PFSK-1 (cell line): ENCODE results near the gene TENM3.

Source experiments
- FOXP2 ChIP-seq: optimal IDR thresholded peaks from 2 replicates; pipeline ENCODE3; 2011; ENCODE audit warnings: borderline replicate concordance, control low read depth, inconsistent platforms; ENCODE audit not compliant: insufficient read depth; ENCODE audit errors: extremely low read length, extremely low read depth
- POLR2AphosphoS5 ChIP-seq: IDR thresholded peaks from 2 replicates; pipeline ENCODE4 v1.6.1; 2012; ENCODE audit warnings: low read depth, mild to moderate bottlenecking, control low read depth, low read length, moderate library complexity
- REST ChIP-seq, 2 experiments: IDR thresholded peaks; 2 replicates each; pipeline versions ENCODE4 v1.6.1 to v1.8.0; 2011 to 2012; ENCODE audit warnings: low read depth in 2 of 2, low read length in 2 of 2, control low read depth in 1 of 2, inconsistent platforms in 1 of 2, mild to moderate bottlenecking in 1 of 2, moderate library complexity in 1 of 2; ENCODE audit not compliant: insufficient read depth in 1 of 2
- SIN3A ChIP-seq: IDR thresholded peaks from 2 replicates; pipeline ENCODE4 v1.6.1; 2012; ENCODE audit warnings: mild to moderate bottlenecking, low read length, moderate library complexity, borderline replicate concordance; ENCODE audit not compliant: insufficient read depth
- TAF1 ChIP-seq: IDR thresholded peaks from 2 replicates; pipeline ENCODE4 v1.6.1; 2012; ENCODE audit warnings: low read length, control low read depth, borderline replicate concordance; ENCODE audit not compliant: insufficient read depth

Gene TENM3

DNA sequence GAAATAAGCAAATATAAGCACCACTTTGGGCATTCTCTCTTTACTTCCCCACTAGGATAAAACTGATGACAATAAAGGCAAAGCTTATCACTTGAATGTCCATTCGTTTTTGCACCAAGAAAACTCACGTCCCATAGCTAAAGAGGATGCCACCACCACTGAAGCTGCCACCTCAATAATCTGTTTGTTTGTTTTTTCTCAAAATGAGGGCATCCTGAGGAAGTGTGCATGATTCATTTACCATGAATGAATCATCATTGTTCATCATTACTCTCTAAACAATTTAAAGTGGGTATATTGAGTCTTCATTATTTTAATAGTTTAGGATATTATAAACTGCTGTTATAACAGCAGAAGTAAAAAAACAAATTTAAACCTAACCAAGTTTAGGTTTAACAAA, 505.7 kb downstream of the TENM3 start:
- TF ChIP-seq REST (IDR thresholded peaks at IDR 0.05; ENCODE audit: insufficient read depth in 1 of 2, low read depth in 2 of 2, low read length in 2 of 2) (no peak), SIN3A (no peak), FOXP2 (no peak), TAF1 (no peak), POLR2AphosphoS5 (no peak)

DNA sequence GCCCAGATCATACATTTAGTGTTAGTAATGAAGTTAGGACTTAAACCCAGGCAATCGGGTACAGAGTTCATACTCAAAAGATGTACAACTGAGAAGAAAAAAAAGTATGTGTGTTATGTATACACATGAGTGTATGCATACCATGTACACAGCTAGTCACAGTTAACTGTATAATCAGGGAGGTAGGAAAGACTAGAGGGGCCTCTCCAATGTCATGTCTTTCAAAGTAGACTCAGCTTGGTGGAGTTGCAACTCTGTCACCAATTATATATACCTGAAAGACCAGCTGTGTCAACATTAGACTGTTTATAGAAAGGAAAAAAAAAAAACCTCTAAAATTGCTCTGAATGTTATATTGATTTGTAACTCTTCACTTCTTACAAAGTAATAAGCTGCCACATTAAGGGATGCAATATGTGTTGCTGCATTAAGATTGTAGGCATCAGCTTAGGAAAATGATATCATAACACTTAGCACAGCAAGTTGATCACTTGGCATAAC, 506.5 kb downstream of the TENM3 start:
- TF ChIP-seq REST (IDR thresholded peaks at IDR 0.05; ENCODE audit: insufficient read depth in 1 of 2, low read depth in 2 of 2, low read length in 2 of 2) (no peak), POLR2AphosphoS5 (no peak), FOXP2 (no peak), TAF1 (no peak), SIN3A (no peak)

GRCh38 chr4:182752158-182752910, 509.1 kb downstream of the TENM3 start:
- TF ChIP-seq POLR2AphosphoS5 (no peak), REST (IDR thresholded peaks at IDR 0.05; ENCODE audit: insufficient read depth in 1 of 2, low read depth in 2 of 2, low read length in 2 of 2) (no peak), TAF1 (no peak), SIN3A (no peak), FOXP2 (no peak)

GRCh38 chr4:182754895-182755294, 511.7 kb downstream of the TENM3 start:
- no peak for TF ChIP-seq TAF1
- no peak for TF ChIP-seq POLR2AphosphoS5
- no peak for TF ChIP-seq FOXP2
- no peak for TF ChIP-seq REST (IDR thresholded peaks at IDR 0.05; ENCODE audit: insufficient read depth in 1 of 2, low read depth in 2 of 2, low read length in 2 of 2)
- TF ChIP-seq SIN3A: no peak
